DND-41 (cell line): ENCODE data around the gene NPEPL1.

Experiments used
- ATAC-seq: fragments of 200-7000 bp; cut with Tn5 transposase; 3 replicates; pipeline ENCODE4 v1.9.1; 2021; ENCODE audit warnings: low read depth; ENCODE audit not compliant: insufficient read depth
- DNase-seq: peaks from one replicate; pipeline ENCODE4 v3.0.0-alpha.2; 2020
- H2AFZ ChIP-seq: 2 replicates; pipeline ENCODE4 v1.6.0; 2012; ENCODE audit warnings: low read depth, low read length
- H3K27ac ChIP-seq: 2 replicates; pipeline ENCODE4 v1.5.1; 2012; ENCODE audit warnings: low read length, inconsistent platforms
- H3K27me3 ChIP-seq: fragments of 200-600 bp; sonication (generic); 2 replicates; pipeline ENCODE4 v1.6.0; 2012; ENCODE audit warnings: low read length, mild to moderate bottlenecking, inconsistent platforms; ENCODE audit not compliant: insufficient read depth, poor library complexity
- H3K36me3 ChIP-seq: 2 replicates; pipeline ENCODE4 v1.5.1; 2012; ENCODE audit warnings: low read length, inconsistent platforms; ENCODE audit not compliant: insufficient read depth
- H3K4me1 ChIP-seq: 2 replicates; pipeline ENCODE4 v1.5.1; 2012; ENCODE audit warnings: mild to moderate bottlenecking, low read length; ENCODE audit not compliant: insufficient read depth
- H3K4me2 ChIP-seq: 2 replicates; pipeline ENCODE4 v1.6.0; 2012; ENCODE audit warnings: mild to moderate bottlenecking, moderate library complexity, low read length, inconsistent platforms; ENCODE audit not compliant: insufficient read depth
- H3K4me3 ChIP-seq, 2 experiments: fragments of 200-600 bp in 1 of 2; shearing (Covaris generic) in 1 of 2; 2 replicates each; pipeline ENCODE4 v1.5.1; 2012 to 2016; ENCODE audit warnings: inconsistent platforms in 2 of 2, low read length in 2 of 2, mild to moderate bottlenecking in 2 of 2, low read depth in 1 of 2, moderate library complexity in 1 of 2
- H3K79me2 ChIP-seq: 2 replicates; pipeline ENCODE4 v1.6.0; 2012; ENCODE audit warnings: low read length, inconsistent platforms; ENCODE audit not compliant: insufficient read depth
- H3K9ac ChIP-seq: 2 replicates; pipeline ENCODE4 v1.6.0; 2012; ENCODE audit warnings: low read depth, mild to moderate bottlenecking, inconsistent platforms, low read length, moderate library complexity
- H3K9me3 ChIP-seq: 2 replicates; pipeline ENCODE4 v1.5.1; 2012; ENCODE audit warnings: low read length, moderate library complexity, mild to moderate bottlenecking, inconsistent platforms; ENCODE audit not compliant: insufficient read depth, severe bottlenecking
- H4K20me1 ChIP-seq: 2 replicates; pipeline ENCODE4 v1.6.0; 2012; ENCODE audit warnings: low read length; ENCODE audit not compliant: insufficient read depth
- EZH2 ChIP-seq: IDR thresholded peaks from 3 replicates; pipeline ENCODE4 v1.6.1; 2012; ENCODE audit warnings: borderline replicate concordance, low read depth, mild to moderate bottlenecking, moderate library complexity, low read length, inconsistent platforms; ENCODE audit not compliant: severe bottlenecking
- TF ChIP-seq, protein P1 (sequence below): IDR thresholded peaks from 2 replicates; pipeline ENCODE4 v1.5.1; 2012; ENCODE audit warnings: borderline replicate concordance, low read length, moderate library complexity, mild to moderate bottlenecking; ENCODE audit not compliant: poor library complexity, severe bottlenecking; ENCODE audit errors: extremely low read depth

NPEPL1 gene

DNA sequence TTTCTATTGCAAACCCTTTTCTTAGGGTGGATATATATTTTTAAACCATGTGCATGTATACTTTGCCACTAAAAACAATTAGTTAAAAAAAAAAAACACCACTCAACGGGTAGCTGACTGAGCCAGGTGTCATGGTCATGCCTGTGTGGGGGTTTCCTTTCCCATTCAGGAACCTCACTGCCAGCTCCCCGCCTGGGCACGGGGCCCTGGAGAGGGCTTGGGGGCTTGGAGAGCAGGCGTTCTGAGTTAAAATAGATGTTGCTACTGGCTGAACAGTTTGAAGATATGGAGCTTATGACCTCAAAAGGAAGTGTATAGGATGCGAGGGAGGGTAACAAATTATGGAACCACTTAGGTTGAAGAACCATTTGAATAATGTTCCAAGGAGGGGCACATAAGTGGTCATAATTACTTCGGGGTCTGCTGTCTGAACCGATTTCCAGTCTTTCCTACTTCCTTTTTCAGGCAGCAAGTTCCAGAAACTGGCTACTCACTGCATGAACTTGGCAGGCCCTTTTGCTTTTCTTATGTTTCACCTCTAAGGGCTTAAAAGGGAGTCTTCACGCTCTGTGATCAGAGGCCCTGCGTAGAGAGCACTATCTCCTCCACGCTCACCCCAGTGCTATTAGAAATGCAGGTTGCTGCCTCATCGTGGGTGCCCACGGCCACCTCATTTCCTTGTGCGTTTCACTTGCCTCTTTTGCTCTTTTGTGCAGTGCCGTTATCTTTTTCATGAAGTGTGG is 31.6 kb upstream of the NPEPL1 start:
- Histone ChIP-seq H3K4me1 (peaks cover 41% of the 10 kb centered on the region), H3K9ac (no peak overlapping the region), H3K4me3 (no peak overlapping the region), H3K36me3 (peaks cover 35% of the 10 kb centered on the region), H3K9me3 (no peaks in the 10 kb centered on the region), H3K27me3 (no peaks in the 10 kb centered on the region), H2AFZ (no peak overlapping the region), H3K79me2 (peaks cover 98% of the 10 kb centered on the region), H4K20me1 (peaks cover 49% of the 10 kb centered on the region), H3K27ac (no peak overlapping the region), H3K4me2 (no peak overlapping the region)
- DNase-seq (peak; percentile 17), ATAC-seq (peak; percentile 39; the same call in 1 of the 3 replicates)
- TF ChIP-seq, protein P1, sequence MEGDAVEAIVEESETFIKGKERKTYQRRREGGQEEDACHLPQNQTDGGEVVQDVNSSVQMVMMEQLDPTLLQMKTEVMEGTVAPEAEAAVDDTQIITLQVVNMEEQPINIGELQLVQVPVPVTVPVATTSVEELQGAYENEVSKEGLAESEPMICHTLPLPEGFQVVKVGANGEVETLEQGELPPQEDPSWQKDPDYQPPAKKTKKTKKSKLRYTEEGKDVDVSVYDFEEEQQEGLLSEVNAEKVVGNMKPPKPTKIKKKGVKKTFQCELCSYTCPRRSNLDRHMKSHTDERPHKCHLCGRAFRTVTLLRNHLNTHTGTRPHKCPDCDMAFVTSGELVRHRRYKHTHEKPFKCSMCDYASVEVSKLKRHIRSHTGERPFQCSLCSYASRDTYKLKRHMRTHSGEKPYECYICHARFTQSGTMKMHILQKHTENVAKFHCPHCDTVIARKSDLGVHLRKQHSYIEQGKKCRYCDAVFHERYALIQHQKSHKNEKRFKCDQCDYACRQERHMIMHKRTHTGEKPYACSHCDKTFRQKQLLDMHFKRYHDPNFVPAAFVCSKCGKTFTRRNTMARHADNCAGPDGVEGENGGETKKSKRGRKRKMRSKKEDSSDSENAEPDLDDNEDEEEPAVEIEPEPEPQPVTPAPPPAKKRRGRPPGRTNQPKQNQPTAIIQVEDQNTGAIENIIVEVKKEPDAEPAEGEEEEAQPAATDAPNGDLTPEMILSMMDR = no peak
- no peak for TF ChIP-seq EZH2

DNA sequence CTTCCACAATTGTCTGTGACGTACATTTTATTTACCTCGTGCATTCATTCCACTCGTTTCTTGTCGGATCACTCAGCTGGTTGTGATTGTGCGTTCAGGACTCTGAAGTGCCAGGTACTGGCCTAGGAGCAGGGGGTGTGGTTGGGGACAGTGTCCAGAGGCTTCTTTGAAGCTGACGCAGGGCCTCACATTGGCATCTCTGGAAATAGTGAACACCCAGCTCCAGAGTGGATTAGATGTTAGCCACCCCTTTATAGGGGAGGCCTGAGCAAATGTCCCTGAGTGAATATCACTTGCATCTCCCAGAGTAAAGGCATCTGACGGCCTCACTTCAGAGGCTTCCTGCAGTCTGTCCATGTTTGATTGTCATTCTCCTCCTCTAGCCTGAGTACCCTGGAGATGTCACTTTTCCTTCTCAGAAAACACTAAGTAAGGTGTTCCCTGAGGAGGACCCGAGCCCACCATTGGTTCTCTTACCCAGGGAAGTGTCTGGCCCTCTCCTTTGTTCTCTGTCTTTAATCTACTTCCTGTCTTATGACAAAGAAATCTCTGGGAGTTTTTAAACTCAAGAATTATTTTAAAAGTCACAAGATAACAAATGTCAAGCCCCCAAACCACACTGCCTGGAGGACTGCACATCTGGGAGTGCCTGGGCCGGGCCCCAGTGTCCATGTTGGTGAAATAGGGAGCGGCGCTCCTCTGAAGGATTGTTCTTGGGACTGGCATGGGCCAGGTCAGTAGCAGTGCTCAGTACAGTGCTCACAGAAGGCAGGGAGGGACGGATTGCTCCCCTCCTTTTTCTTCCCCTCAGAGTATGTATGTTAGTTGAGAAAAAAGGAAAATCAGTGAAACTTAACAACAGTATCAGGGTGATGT is 30.8 kb upstream of the NPEPL1 start:
- Histone ChIP-seq H2AFZ (no peak overlapping the region), H4K20me1 (peaks cover 49% of the 10 kb centered on the region), H3K4me2 (no peak overlapping the region), H3K9me3 (no peaks in the 10 kb centered on the region), H3K27me3 (no peaks in the 10 kb centered on the region), H3K4me1 (peaks cover 33% of the 10 kb centered on the region), H3K27ac (no peak overlapping the region), H3K4me3 (no peak overlapping the region), H3K9ac (no peak overlapping the region), H3K36me3 (peaks cover 42% of the 10 kb centered on the region), H3K79me2 (peaks cover 98% of the 10 kb centered on the region)
- no peak for DNase-seq
- TF ChIP-seq, protein P1 = no peak
- no peak for TF ChIP-seq EZH2
- ATAC-seq = no peak

DNA sequence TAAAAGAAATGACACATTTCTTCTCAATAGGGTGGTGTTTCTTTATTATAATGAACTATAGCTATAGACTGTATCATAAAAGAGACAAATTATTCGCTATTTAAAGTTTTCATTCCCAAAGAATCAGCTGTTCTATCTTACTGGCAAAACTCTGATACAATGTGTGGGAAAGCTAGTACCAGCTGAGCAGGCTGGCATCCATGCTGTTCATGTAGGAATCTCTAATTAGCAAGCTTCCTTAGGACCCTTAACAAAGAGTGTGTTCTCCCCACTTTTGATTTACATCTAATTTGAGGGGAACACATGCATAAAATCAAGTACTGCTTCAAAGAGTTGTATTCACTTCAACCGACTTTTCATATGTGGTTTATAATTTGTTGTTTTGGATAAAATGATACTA is 28.3 kb upstream of the NPEPL1 start:
- no peak for TF ChIP-seq EZH2
- TF ChIP-seq, protein P1 = no peak
- no peak for DNase-seq
- no peak for ATAC-seq
- Histone ChIP-seq H3K27ac (no peak overlapping the region), H3K27me3 (no peaks in the 10 kb centered on the region), H3K36me3 (peaks cover 63% of the 10 kb centered on the region), H3K9me3 (no peaks in the 10 kb centered on the region), H3K4me3 (no peak overlapping the region), H3K9ac (no peak overlapping the region), H4K20me1 (peaks cover 49% of the 10 kb centered on the region), H2AFZ (no peak overlapping the region), H3K4me1 (peaks cover 11% of the 10 kb centered on the region), H3K79me2 (peaks cover 86% of the 10 kb centered on the region), H3K4me2 (no peak overlapping the region)
